Measurements from ENCODE around the gene PIK3AP1.

PIK3AP1 gene

DNA sequence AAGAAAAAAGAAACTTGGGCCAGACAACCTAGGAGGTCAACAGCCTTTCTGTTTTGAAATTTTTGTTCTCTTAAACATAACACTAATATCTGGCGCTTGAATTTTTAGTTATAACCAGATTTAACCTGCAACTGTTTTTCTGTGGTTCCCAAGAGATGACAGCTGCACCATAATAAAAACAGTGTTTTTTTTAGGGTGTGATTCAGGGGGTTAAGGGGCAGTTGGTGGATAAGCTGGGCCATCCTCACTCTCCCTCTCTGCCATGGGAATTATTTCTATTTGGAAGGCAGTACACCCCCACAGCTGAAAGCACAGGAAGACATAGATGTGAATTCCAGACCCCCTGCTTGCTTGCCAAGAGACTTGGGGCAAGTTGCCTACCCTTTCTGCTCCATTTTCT, 113.4 kb downstream of the PIK3AP1 start:
- ATAC-seq (replicated peaks; ENCODE audit: extremely low read depth, poor library complexity, severe bottlenecking) (no peak), DNase-seq (ENCODE audit: low spot score in 2 of 2) (no peak)
- Mint-ChIP-seq H3K9me3 (no peaks in the 10 kb centered on the region), H3K27me3 (no peaks in the 10 kb centered on the region), H3K36me3 (ENCODE audit: insufficient read depth) (peaks cover 15% of the 10 kb centered on the region), H3K4me1 (peaks cover 15% of the 10 kb centered on the region), H3K4me3 (no peak overlapping the region), H3K27ac (ENCODE audit: low read depth) (no peak overlapping the region)

DNA sequence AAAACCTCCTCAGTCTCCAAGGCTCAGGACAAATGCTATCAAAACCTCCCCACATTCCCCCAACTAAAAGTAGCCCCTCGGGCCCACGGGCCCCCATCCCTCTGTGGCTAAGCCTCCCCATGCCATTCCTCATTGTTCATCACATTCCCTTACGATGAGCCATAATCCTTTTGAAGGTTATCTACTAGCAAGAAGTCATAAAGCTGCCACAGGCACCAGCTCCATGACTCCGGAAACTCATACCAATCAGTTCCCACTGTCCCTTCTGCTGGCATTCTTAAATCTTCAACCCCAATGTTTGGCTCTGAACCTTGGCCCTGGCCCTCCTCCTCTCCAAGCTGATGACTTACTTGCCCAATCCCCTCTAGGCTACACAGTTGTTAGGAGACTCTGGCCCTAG, 114.1 kb downstream of the PIK3AP1 start:
- Mint-ChIP-seq H3K27ac (ENCODE audit: low read depth) (no peak overlapping the region), H3K27me3 (no peaks in the 10 kb centered on the region), H3K36me3 (ENCODE audit: insufficient read depth) (peaks cover 14% of the 10 kb centered on the region), H3K4me1 (peaks cover 15% of the 10 kb centered on the region), H3K4me3 (no peak overlapping the region), H3K9me3 (no peaks in the 10 kb centered on the region)
- DNase-seq (ENCODE audit: low spot score in 2 of 2) (no peak), ATAC-seq (replicated peaks; ENCODE audit: extremely low read depth, poor library complexity, severe bottlenecking) (no peak)

DNA sequence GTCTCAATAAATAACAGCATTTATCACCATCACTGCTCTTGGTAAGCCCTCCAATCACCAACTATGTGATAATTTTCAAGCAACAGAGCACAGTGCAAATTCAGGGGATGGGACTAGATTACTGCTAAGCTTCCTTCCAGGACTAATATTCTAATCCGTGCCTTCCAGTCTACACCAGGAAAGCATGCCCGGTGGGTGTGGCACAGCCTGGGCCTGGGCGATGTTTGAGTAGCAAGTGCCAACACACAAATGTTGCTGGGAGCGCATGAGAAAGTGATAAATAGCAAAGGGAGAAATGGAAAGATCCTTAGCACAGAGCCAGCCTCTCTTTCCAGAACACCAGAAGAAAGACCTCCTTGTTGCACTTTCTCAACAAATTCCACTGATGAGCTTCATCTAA, 120.0 kb downstream of the PIK3AP1 start:
- DNase-seq (ENCODE audit: low spot score in 2 of 2) = no peak
- peaks cover 14% of the 10 kb centered on the region for H3K36me3 Mint-ChIP-seq (ENCODE audit: insufficient read depth)
- no peak for ATAC-seq (replicated peaks; ENCODE audit: extremely low read depth, poor library complexity, severe bottlenecking)
- no peaks in the 10 kb centered on the region for H3K9me3 Mint-ChIP-seq
- H3K27me3 Mint-ChIP-seq = no peaks in the 10 kb centered on the region
- H3K4me1 Mint-ChIP-seq = no peaks in the 10 kb centered on the region
- H3K27ac Mint-ChIP-seq (ENCODE audit: low read depth) = no peak overlapping the region
- no peak overlapping the region for H3K4me3 Mint-ChIP-seq

DNA sequence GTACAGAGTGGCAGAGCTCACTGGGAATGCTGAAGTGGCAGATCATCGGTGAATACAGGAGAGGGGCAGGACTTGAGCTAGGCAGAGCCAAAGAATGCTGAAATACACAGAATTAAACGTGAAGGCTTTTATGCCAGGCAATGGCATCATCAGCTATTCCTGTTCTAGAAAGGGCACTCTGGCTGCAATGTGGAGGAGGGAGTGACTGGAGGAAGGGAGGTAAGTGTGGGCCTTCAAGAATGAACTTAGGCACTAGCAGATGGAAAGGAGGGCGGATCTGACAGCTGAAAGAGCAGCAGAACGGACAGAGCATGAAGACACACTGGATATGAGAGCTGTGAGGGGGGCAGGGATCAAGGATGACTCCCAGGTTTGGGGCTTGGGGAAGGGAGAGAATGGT, 121.5 kb downstream of the PIK3AP1 start:
- H3K36me3 Mint-ChIP-seq (ENCODE audit: insufficient read depth) = peaks cover 14% of the 10 kb centered on the region

DNA sequence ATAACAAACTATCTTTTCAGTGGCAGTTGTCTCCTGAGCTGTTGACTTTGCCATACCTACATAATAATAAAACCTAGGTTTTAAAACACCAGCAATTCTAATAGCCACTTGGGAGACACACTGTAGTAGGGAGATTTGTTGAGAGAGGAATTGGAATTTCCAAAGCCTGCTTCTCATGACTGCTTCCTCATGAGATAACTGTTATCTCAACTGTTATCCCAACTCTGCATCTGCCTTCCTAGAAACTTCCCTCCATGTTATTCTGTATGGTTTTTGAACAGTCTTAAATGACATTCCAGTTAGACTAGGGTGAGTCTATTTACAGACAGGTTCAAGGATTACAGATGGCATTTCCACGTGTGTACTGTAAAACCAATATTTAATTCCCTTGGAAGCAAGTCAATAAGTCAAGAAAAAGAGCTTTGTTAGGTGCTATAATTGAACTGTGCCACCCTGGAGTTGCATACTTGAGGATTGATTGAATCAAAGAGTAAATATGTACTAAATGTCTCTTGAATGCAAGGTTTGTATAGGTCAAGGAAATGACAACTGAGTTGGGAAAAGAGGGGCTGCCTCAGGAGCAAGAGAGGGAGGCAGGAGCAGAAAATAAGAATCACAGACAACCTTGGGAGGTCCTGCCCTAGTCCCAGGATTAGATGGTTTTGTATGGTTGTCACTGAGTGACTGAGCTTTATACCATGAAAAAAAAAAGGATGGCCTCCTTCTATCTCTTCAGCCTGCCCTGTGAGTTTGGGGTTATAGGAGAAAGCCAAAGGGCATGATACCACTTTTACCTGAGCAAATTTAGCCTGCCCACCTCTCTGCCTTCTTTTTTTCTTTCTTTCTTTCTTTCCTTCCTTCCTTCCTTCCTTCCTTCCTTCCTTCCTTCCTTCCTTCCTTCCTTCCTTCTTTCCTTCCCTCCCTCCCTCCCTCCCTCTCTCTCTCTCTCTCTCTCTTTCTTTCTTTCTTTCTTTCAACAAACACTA, 123.6 kb downstream of the PIK3AP1 start:
- Mint-ChIP-seq H3K27me3 (no peaks in the 10 kb centered on the region), H3K4me1 (peaks cover 1% of the 10 kb centered on the region), H3K9me3 (no peaks in the 10 kb centered on the region), H3K36me3 (ENCODE audit: insufficient read depth) (peaks cover 8% of the 10 kb centered on the region), H3K27ac (ENCODE audit: low read depth) (peak overlapping the region; percentile 44), H3K4me3 (no peak overlapping the region)
- DNase-seq (ENCODE audit: low spot score in 2 of 2) = no peak
- no peak for ATAC-seq (replicated peaks; ENCODE audit: extremely low read depth, poor library complexity, severe bottlenecking)

More for the DNA sequence above, 121.5 kb downstream of the PIK3AP1 start:
- Mint-ChIP-seq H3K27ac (ENCODE audit: low read depth) (no peak overlapping the region), H3K27me3 (no peaks in the 10 kb centered on the region), H3K4me3 (no peak overlapping the region), H3K4me1 (no peaks in the 10 kb centered on the region), H3K9me3 (no peaks in the 10 kb centered on the region)
- DNase-seq (ENCODE audit: low spot score in 2 of 2) = no peak
- no peak for ATAC-seq (replicated peaks; ENCODE audit: extremely low read depth, poor library complexity, severe bottlenecking)

DNA sequence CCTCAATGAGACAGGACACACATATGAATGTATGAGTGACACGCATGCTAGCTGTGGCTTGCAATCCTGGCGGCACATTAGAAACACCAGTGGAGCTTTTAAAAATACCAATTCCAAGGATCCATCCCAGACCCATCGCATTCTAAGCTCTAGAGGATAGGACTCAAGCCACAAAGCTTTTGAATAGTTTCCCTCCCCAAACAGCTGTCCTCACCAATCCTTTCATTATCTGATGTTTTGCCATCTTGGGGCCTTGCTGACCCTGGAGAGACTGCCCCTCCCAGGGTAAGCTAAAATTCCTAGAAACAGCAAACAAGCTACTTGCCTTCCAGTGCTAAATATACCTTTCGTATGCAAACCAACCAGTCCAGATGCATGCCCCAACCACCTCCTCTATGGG, 124.6 kb downstream of the PIK3AP1 start:
- Mint-ChIP-seq H3K36me3 (ENCODE audit: insufficient read depth) (peaks cover 8% of the 10 kb centered on the region), H3K27me3 (no peaks in the 10 kb centered on the region), H3K9me3 (no peaks in the 10 kb centered on the region), H3K27ac (ENCODE audit: low read depth) (peak overlapping the region; percentile 44), H3K4me1 (peaks cover 5% of the 10 kb centered on the region), H3K4me3 (no peak overlapping the region)
- DNase-seq (ENCODE audit: low spot score in 2 of 2) (no peak), ATAC-seq (replicated peaks; ENCODE audit: extremely low read depth, poor library complexity, severe bottlenecking) (no peak)

DNA sequence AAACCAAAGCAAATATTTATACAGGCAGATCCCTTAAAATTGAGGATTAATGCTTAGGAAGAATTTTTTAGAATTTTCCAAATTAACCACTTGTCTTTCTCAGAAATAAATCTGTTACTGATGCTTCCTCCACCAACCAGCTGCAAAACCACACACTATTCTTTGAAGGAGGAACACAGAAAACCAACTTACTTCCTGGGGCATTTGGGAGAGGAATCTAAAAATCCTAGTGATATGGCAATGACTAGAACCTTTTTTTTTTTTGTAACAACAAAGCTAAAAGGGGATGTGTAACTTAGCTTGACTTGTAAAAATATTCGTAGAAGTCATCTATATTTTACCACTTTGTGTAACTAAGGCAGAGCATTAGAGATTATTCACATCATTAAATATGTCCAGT, 128.4 kb downstream of the PIK3AP1 start:
- Mint-ChIP-seq H3K4me3 (no peak overlapping the region), H3K36me3 (ENCODE audit: insufficient read depth) (peaks cover 8% of the 10 kb centered on the region), H3K9me3 (no peaks in the 10 kb centered on the region), H3K27me3 (no peaks in the 10 kb centered on the region), H3K4me1 (peaks cover 5% of the 10 kb centered on the region), H3K27ac (ENCODE audit: low read depth) (no peak overlapping the region)
- ATAC-seq (replicated peaks; ENCODE audit: extremely low read depth, poor library complexity, severe bottlenecking) (no peak), DNase-seq (ENCODE audit: low spot score in 2 of 2) (no peak)

DNA sequence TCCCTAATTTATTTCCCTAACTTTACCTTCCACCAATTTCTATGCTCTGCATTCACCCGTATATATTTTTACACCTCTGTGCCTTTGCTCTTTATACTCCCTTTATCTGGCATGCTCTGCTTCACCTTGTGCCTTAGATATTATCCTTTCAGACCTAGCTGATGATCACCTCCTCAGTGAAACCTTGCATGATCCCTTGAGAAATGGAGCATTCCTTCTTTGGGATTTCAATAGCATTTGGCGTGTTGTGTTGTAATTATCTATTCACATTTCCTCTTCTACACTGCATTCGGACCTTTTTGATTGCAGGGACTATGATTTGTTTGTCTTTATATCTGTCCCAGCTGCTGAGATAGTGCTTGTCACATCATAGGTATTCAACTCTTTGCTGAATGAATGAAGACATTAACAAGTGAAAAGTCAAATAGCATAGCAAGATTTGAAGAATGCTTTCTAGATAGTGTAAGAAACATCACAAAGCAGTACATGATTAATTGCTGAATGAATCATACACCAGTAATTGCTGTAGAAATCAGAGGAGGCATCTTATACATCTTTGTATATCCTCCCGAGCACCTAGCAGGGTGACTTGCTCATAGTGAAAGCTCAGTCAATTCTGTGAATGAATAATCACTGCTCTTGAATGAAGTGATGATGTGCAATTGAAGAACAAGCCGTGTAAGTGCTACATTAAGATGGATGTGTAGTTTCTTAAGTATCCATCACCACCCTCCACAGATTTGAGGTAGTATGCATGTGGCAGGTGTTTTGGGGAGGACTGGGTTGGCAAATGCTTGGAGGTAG, 131.5 kb downstream of the PIK3AP1 start:
- H3K4me3 Mint-ChIP-seq = no peak overlapping the region
- peaks cover 17% of the 10 kb centered on the region for H3K36me3 Mint-ChIP-seq (ENCODE audit: insufficient read depth)
- no peak overlapping the region for H3K27ac Mint-ChIP-seq (ENCODE audit: low read depth)
- ATAC-seq (replicated peaks; ENCODE audit: extremely low read depth, poor library complexity, severe bottlenecking) (no peak), DNase-seq (ENCODE audit: low spot score in 2 of 2) (no peak)
- H3K4me1 Mint-ChIP-seq = peaks cover 22% of the 10 kb centered on the region
- no peaks in the 10 kb centered on the region for H3K9me3 Mint-ChIP-seq
- H3K27me3 Mint-ChIP-seq = no peaks in the 10 kb centered on the region

DNA sequence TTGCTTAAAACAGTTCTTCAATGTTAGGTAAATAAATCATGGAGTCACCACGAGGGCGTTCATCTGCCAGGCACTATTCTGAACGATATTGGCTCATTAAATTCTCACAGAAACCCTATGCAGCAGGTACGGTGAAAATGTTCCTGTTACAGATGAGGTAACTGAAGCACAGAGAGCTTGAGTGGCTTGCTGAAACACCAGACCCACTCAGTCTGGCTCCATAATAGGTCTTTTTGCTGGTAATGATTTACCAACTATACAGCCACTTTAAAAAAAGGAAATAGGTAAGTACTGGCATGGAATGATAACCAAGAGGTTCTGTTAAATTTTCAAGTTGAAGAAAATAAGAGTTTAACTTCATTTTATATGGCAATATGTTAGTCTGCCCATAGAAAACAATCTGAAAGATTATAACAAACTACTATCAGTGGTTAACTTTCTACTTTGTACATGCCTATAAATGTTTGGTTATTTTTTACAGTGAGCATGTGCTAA, 132.2 kb downstream of the PIK3AP1 start:
- ATAC-seq (replicated peaks; ENCODE audit: extremely low read depth, poor library complexity, severe bottlenecking) = no peak
- peaks cover 29% of the 10 kb centered on the region for H3K4me1 Mint-ChIP-seq
- H3K36me3 Mint-ChIP-seq (ENCODE audit: insufficient read depth) = peaks cover 17% of the 10 kb centered on the region
- no peak overlapping the region for H3K4me3 Mint-ChIP-seq
- no peaks in the 10 kb centered on the region for H3K9me3 Mint-ChIP-seq
- no peaks in the 10 kb centered on the region for H3K27me3 Mint-ChIP-seq
- no peak overlapping the region for H3K27ac Mint-ChIP-seq (ENCODE audit: low read depth)
- no peak for DNase-seq (ENCODE audit: low spot score in 2 of 2)

DNA sequence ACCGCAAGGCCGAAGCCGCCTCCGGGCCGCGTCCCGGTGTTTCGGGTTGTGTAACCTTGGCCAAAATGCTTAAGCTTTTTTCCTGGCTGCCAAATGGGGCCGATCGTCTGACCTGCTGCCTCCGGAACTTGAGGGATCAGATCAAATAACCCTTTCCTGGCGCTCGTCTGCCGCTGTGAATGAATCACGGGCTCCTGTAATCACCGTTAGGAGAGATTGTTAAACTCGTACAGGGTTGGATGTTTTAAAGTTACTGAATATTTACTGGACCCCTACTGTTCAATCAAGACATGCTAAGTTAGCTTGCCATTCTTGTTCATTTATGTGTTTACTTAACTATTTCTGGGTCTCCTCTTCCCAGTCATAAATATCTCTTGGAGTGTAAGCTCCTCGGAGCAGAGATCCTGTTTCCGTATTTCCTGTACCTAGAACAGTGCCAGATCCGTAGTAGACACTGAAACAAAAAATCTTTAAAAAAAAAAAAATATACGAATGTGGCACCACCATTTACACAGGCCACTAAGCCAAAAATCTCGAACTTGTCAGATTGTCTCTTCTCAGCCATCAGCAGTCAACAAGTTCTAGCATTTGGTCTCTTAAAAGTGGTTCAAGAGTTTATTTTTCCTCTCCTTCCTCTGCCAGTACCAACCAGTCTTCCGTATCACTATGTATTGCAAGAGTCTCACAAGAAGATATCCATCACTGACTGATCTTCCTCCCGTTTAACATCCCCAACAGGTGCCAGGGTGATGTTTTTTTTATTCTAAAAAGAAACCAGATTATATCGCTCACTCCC, 132.9 kb downstream of the PIK3AP1 start:
- ATAC-seq (replicated peaks; ENCODE audit: extremely low read depth, poor library complexity, severe bottlenecking) (peak; percentile 38), DNase-seq (ENCODE audit: low spot score in 2 of 2) (no peak)
- peaks cover 34% of the 10 kb centered on the region for H3K4me1 Mint-ChIP-seq
- no peak overlapping the region for H3K4me3 Mint-ChIP-seq
- no peaks in the 10 kb centered on the region for H3K27me3 Mint-ChIP-seq
- peaks cover 17% of the 10 kb centered on the region for H3K36me3 Mint-ChIP-seq (ENCODE audit: insufficient read depth)
- no peaks in the 10 kb centered on the region for H3K9me3 Mint-ChIP-seq
- H3K27ac Mint-ChIP-seq (ENCODE audit: low read depth) = no peak overlapping the region

DNA sequence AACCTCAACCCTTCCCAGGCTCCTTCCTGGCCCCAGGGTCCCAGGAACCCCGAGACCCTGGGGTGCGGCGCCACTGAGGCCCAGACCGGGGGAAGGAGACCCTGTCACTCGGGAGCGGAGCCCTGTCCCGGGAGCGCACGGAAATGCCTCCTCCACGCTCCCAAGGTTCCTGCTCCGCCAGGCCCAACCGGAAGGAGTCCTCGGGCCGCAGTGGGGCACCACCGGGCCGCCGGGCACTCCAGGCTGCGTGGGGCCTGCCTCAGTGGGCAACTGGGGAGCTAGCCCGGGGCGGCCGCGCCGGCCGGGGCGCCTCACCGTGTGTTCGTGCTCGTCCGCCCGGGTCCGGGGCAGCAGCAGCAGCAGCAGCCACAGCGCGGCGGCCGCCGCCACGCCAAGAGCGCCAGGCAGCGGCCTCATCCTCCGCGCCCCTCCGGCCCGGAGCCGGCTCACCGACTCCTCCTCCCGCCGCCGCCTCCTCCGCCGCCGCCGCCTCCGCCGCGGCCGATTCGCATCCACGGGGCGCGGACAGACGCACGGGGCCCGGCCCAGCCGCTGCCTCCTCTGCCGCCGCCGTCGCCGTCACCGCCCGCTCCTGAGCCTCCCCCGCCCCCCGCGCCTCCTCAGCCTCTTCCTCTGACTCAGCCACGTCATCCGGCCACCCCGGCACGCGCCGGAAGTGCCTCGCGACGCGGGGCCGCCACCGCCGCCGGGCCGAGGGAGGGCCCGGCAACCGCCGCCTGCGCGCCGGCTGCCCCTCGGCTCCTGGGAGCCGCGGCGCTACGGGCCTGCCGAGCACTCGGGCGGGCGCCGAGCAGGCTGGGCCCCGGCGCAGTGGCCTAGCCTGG, 133.7 kb downstream of the PIK3AP1 start, which contains the start of gene TM9SF3:
TM9SF3 (minus strand) TSS at position 594 of the 845 bp plus-strand sequence; CDS start at position 417, 177 bp downstream.
- Mint-ChIP-seq H3K4me1 (peaks cover 36% of the 10 kb centered on the region), H3K27ac (ENCODE audit: low read depth) (peak within 1 kb of the TSS; percentile 90), H3K36me3 (ENCODE audit: insufficient read depth) (peaks cover 17% of the 10 kb centered on the region), H3K4me3 (no peak within 1 kb of the TSS), H3K9me3 (no peaks in the 10 kb centered on the region), H3K27me3 (no peaks in the 10 kb centered on the region)
- ATAC-seq (replicated peaks; ENCODE audit: extremely low read depth, poor library complexity, severe bottlenecking) (peak; percentile 85), DNase-seq (ENCODE audit: low spot score in 2 of 2) (peak; percentile 81 to 83)
